GM19452 (cell line): Measurements from ENCODE around the gene CACNA1A.
"Not testable (repeated sequence)": the region's sequence is repeated elsewhere in the genome, so short reads cannot be mapped to it uniquely, and the experiment has no call there.

ENCODE experiments used
- ATAC-seq: cut with Tn5 transposase; IDR thresholded peaks from one replicate; pipeline ENCODE4 v1.9.1; 2021; ENCODE audit not compliant: unreplicated experiment

CACNA1A gene

GRCh38 chr19:13169769-13170168 lies 336.5 kb downstream of the CACNA1A start:
- ATAC-seq: no peak

- ATAC-seq: not testable (repeated sequence)
Measured at GRCh38 chr19:13166151-13166550, 340.1 kb downstream of the CACNA1A start.

GRCh38 chr19:13165162-13165997 lies 340.9 kb downstream of the CACNA1A start:
- ATAC-seq: no peak

GRCh38 chr19:13164343-13165161 lies 341.7 kb downstream of the CACNA1A start:
- ATAC-seq: no peak

- ATAC-seq: no peak
Measured at GRCh38 chr19:13163609-13164342, 342.5 kb downstream of the CACNA1A start.

GRCh38 chr19:13162724-13163608 lies 343.3 kb downstream of the CACNA1A start:
- ATAC-seq: peak; percentile 44

GRCh38 chr19:13160557-13160956 lies 345.7 kb downstream of the CACNA1A start:
- no peak for ATAC-seq

GRCh38 chr19:13159713-13160112 lies 346.6 kb downstream of the CACNA1A start:
- no peak for ATAC-seq
